Activated naive CD4-positive, alpha-beta T cell treated with Interleukin-2 at 50 U/mL for 16 hours (primary cell): ENCODE data around the gene ADGRF3.
"Not testable (repeated sequence)": the region's sequence is repeated elsewhere in the genome, so short reads cannot be mapped to it uniquely, and the experiment has no call there.

ENCODE experiments used
- DNase-seq: peaks from one replicate; pipeline ENCODE4 v3.0.0-alpha.2; 2020

Gene ADGRF3, protein sequence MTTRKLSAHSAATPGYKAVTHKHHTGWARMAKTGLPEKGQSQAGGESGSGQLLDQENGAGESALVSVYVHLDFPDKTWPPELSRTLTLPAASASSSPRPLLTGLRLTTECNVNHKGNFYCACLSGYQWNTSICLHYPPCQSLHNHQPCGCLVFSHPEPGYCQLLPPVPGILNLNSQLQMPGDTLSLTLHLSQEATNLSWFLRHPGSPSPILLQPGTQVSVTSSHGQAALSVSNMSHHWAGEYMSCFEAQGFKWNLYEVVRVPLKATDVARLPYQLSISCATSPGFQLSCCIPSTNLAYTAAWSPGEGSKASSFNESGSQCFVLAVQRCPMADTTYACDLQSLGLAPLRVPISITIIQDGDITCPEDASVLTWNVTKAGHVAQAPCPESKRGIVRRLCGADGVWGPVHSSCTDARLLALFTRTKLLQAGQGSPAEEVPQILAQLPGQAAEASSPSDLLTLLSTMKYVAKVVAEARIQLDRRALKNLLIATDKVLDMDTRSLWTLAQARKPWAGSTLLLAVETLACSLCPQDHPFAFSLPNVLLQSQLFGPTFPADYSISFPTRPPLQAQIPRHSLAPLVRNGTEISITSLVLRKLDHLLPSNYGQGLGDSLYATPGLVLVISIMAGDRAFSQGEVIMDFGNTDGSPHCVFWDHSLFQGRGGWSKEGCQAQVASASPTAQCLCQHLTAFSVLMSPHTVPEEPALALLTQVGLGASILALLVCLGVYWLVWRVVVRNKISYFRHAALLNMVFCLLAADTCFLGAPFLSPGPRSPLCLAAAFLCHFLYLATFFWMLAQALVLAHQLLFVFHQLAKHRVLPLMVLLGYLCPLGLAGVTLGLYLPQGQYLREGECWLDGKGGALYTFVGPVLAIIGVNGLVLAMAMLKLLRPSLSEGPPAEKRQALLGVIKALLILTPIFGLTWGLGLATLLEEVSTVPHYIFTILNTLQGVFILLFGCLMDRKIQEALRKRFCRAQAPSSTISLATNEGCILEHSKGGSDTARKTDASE

DNA sequence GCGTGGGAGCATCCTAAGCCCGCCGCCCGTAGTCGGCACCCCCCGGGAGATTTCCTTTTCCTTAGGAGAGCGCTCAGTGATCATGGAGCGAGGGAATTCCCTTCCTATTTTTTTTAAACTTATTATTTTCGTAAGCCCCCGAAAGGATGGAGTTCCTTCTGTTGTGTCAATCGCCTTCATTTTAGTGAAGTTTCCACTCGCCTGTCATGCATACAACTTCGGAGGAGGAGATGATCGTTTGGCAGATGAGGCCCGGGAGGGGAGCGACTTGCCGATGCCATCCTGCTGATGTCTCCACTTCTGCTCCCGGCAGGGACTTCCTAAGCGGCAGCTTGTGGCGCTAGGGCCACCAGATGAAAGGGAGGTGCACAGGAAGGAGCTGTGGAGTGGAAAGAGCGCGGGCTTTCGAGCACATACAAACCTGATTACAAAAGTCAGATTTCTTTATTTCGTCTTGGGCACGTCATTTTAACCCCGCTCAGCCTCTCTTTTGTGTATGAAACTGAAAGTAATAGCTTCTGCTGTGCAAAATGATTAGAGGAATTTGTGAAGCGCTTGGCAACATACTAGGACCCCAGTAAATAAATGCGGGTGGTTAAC lies at the start of gene ADGRF3:
Gene ADGRF3 (minus strand): TSS at position 336 of the 600 bp plus-strand sequence. CDS start 555 bp downstream, outside the sequence.
- DNase-seq: peak; percentile 62

DNA sequence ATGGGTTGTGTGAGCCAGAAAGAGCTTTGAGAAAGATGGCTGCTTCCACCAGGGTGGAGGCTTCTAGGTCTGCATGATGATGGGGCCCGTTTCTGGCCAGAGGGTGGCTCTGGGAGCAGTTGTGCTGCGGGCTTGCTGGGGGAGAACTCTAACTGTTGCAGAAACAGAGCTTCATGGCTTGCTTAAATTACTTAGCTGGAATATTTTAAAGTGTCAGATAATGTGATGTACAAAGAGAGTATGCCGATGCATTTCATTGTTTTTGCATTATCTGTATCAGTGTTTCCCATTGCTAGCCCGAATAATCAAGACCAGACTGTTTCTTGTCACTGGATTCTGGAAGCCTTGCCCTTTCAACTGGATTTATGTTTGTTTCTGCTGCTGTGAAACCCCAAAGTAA lies 48.8 kb upstream of the ADGRF3 start:
- DNase-seq: no peak

DNA sequence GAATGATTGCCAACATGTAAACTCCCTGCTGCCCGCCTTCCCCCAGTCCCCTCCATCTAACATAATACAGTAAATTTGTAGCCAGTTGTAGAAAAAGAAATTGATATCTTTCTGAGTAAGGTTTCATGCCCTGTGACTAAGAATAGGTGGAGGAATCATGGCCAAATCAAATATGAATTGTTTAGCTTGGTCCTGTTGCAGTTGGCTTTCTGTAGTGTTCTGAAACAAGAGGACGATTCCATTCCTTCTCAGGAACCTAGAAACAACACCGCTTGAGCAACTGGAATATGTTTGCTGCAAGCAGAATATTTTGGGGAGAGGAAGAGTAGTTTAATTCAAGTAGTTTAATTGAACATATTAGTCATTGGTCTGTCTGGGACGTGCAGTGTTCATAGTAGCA lies 48.1 kb upstream of the ADGRF3 start:
- no peak for DNase-seq

DNA sequence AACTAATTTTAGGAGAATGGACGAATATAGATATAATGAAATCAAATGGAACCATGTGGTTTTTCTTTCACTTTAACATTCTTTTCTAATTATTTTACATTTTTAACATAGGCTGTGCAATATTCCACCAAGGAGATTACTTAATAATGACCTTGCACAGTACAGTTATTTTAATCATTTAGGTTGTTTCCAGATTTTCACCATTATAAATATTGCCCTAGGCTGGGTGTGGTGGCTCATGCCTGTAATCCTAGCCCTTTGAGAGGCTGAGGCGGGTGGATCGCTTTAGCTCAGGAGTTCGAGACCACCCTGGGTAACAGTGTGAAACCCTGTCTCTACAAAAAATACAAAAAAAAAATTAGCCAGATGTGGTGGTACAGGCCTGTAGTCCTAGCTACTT lies 40.6 kb upstream of the ADGRF3 start:
- DNase-seq: no peak

DNA sequence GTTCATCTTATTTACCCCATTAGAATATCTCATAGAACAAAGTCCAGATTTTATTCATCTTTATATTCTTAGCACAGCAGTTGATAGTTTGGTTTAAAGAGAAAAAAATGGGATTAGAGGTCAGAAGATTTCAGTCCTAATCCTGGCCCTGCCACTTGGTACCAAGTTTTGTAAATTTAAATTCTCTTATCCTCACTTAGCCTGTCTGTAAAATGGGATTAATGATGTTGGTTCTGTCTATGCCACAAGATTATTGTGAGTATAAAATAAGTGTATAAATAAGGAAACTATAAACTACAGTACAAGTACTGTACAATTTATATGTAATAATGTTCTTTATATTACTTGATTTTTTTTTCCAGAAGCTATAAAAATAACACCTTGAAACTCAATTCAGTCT lies 38.0 kb upstream of the ADGRF3 start:
- DNase-seq: no peak

DNA sequence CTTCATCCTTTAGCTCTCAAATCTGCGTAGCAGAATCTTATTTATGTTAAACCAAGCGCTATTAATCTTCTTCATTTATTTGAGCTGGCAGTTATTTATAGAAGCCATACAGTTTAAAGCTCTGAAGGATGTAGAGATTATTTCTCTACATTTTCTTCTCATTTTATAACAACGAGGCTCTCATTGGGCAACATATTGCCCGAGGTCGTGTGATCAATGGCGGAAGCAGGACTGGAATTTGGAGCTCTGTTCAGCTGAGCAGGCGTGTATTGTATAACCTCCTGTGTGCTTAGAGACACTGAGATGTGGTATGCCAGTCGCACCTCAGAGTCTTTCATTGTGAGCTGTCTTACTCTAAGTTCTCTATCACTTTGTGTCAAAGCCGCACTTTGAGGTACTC lies 37.6 kb upstream of the ADGRF3 start:
- no peak for DNase-seq

DNA sequence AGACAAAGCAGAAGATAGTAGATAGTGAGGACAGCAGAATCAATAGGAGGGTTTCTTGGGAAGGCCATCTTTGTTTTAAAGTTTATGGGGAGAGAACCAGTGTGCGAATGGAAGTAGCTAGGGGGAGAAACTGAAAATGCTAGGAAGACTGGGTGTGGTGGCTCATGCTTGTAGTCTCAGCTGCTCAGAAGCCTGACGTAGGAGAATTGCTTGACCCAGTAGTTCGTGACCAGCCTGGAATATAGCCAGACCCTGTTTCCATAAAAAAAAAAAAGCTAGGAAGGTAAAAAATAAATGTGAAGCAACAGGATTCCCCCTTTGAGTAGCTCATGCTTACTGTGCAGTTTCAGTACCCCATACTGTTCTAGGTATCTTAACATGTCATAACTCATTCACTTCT lies 36.0 kb upstream of the ADGRF3 start:
- DNase-seq: no peak

DNA sequence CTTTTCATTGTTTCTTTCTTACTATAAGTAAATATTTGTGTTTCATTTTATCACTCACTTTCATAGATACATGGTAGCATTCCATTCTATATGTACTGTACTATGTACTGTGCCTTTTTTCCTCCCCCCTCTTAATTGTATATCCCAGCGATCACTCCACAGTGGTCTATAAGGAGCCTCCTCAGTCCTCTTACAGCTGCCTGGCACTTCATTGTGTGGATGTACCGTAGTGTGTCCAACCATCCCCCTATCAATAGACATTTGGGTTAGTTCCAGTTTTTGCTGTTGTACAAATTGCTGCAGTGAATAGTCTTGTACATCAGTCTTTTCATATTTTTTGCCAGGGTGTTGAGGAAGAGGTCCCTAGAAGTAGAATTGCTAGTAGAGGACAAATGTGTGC lies 33.7 kb upstream of the ADGRF3 start:
- no peak for DNase-seq

DNA sequence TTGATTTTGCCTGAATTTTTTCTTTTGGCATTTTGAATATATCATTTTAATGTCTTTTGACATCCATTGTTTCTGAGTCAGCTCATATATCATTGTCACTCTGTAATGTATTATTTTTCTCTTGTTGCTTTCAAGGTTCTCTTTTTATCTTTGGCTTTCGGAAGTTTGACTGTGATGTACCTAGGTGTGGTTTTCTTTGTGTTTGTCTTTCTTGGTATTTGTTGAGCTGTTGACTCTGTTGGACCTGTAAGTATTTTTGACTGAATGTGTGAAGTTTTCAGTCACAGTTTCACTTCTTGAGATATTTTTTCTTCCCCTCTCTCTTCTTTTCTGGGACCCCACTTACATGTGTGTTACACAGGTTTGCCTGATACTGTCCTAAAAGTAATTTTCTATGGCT lies 30.2 kb upstream of the ADGRF3 start:
- no peak for DNase-seq

DNA sequence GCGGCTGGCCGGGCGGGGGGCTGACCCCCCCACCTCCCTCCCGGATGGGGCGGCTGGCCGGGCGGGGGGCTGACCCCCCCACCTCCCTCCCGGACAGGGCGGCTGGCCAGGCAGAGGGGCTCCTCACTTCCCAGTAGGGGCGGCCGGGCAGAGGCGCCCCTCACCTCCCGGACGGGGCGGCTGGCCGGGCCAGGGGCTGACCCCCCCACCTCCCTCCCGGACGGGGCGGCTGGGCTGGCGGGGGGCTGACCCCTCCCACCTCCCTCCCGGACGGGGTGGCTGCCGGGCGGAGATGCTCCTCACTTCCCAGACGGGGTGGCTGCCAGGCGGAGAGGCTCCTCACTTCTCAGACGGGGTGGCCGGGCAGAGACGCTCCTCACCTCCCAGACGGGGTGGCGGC lies 24.3 kb upstream of the ADGRF3 start:
- not testable (repeated sequence) for DNase-seq

DNA sequence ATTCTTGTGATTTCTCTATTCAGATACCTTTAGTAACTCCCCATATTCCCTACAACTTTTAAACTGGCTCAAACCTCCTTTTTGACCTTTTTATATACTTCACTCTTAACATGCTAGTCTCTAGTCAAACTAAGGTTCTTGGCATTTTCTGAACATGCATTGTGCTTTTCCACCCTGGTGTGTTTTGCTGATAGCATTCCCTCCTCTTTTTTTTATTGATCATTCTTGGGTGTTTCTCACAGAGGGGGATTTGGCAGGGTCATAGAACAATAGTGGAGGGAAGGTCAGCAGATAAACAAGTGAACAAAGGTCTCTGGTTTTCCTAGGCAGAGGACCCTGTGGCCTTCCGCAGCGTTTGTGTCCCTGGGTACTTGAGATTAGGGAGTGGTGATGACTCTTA lies 23.1 kb upstream of the ADGRF3 start:
- not testable (repeated sequence) for DNase-seq

DNA sequence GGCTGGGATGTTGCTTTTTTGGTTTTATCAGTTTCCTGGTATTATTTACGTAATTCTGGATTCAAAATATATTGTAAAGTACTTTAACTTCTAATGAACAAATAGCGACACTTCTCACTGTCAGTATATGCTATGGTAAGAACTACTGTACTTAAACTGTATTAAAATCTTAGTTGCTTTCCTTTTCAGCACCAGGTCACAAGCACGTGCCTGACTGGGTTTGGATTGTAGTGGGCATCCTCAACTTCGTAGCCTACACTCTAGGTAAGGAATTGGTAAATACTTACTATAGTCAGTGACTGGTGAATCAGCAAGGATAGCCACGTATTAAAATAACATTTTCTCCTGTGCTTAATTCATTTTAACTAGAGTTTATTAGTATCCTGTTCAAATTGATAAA lies 20.4 kb upstream of the ADGRF3 start:
- DNase-seq: no peak

DNA sequence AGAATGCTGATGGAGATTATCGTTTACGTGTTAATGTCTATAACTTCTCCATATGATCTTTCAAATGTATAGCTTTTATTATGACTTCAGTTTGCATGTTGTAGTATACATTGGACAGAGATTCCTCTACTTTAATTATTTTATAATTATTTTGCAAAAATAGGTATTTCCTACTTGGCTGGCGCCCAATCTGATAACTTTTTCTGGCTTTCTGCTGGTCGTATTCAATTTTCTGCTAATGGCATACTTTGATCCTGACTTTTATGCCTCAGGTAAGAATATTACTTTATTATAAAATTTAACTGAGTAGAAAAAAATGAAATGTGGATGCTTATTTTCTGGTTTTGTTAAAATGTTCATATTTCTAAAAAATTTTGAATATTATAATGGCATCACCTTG lies 18.1 kb upstream of the ADGRF3 start:
- no peak for DNase-seq

DNA sequence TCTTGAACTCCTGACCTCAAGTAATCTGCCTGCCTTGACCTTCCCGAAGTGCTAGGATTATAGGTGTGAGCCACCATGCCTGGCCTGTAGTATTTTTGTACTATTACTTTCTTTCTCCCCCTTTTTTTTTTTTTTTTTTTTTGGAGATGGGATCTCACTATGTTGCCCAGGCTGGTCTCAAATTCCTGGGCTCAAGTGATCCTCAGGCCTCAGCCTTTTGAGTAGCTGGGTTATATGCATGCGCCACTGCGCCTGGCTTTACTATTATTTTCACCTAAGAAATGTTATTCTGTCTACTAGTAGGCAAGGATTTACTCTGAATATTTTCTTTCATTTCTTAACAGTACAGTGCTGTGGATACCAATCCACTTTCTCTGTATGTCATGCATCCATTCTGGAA lies 17.4 kb upstream of the ADGRF3 start:
- DNase-seq: no peak

DNA sequence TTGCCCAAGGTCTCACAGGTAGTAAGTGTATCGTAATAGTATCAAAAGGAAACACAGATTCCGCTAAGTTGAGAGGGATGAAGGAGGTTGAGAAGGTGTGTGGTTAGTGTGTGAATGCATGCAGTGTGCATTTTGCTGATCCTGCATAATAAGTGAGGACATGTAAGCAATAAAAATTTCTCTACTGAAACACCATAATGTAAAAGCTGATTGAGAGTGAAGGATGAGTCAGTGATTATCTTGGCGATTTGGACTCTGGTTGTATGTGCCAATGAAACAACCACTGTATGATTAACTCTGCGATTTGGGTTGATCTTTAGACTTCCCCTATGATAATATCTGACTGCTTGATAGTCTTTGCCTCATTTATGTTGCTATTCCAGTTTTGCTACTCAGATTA lies 16.7 kb upstream of the ADGRF3 start:
- DNase-seq: no peak

DNA sequence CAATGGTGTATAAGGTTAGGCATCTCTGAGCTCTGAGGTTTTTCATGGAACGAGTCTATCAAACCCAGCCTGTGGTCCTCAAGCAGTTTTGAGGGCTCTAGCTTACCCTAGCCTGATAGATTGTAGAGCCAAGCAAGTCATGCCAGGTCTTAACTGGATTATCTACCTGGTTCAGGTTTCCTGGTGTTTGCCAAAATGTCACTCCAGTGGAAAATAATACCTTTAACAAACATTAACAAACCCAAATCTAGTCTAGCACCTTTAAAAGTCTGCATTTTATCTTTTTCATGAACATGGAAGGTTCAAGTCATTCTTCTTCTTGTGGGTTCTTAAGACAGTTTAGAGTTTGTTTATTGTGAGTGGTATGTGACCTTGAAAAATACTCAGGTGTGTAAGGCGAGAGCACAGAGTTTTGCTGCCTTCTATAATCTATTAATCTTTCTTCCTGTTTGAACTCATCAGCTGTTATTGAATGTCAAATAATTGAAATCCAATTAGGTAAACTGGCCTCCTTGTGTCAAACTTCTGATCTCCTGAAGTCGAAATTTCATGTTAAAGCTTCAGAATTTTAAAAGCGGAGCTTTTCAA lies 13.4 kb upstream of the ADGRF3 start:
- no peak for DNase-seq

DNA sequence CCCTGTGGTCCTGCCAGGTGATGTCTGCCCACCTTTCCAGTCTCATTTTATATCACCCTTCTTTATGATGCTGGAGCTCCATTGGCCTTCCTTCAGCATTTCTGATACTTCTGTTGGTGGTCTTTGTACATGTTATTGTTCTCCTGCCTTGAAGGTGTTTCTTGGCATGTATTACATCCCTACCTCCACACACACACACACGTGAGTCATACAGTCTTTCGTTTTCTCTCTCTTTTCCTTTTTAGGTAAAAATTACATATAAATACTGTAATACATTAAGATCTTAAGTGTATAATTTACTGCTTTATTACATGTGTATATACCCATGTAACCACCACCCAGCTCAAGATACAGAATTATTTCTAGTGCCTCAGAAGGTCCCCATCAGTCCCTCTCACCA lies 10.2 kb upstream of the ADGRF3 start:
- no peak for DNase-seq

DNA sequence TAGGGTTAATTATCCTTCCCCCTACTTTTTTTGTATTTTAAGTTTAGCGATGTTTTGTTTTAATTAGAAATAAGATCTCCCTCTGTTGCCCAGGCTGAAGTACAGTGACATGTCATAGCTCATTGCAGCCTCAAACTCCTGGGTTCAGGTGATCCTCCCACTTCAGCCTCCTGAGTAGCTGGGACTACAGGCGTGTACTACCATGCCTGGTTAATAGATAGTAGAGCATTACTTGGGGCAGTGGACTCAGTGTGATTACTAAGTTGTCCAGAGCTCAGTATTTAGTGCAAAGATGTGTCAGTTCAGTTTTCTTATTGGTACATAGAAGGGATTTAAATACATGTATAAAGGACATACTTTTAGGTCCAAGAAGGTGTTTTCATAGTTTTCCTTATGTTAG lies 9.5 kb upstream of the ADGRF3 start:
- DNase-seq: no peak

DNA sequence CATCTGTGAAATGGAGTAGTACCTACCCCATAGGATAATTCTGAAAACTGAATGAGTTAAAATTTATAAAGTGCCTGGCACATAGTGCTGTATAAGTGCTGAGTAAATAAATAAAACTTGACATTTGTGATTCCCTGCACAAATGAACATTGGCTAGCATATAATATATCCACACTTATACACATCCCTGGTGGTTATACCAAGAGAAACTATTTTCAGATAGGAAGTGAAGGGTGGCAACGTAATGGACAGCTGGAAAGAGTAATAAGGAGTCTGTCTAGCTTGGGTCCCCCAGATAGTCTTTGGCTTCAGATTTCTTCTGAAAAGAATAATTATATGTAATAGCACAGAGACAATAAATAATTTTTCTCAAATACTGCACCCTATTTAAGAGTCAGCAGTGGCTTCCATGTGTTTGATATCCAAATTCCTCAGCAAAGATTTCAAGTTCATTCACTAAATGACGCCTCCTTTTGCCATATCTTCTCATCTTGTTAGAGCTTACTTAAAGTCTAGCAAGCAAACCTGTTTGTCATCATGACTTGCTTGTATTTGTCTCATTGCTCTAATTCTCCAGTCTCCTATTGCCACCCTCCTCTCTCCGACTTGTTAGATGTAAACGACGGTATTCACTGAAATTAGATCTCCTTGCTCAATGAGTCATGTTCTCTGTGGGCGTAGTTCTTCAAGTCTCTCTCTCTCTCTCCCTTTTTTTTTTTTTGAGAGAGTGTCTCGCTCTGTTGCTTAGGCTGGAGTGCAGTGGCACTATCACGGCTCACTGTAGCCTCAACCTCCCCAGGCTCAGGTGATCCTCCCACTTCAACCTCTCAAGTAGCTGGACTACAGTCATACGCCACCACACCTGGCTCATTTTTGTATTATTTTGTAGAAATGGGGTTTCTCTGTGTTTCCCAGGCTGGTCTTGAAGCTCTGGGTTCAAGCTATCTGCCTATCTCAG lies 8.7 kb upstream of the ADGRF3 start:
- no peak for DNase-seq

DNA sequence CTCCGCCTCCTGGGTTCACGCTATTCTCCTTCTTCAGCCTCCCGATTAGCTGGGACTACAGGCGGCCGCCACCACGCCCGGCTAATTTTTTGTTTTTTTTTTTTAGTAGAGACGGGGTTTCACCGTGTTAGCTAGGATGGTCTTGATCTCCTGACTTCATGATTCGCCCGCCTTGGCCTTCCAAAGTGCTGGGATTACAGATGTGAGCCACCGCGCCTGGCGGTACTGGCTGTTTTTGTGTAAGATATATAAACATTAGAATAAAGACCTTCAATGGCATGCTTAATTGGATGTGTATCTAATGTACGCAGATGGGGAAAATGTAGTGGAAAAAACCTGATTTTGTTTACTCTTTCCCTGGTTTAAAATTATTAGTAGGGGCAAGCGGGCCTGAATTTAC lies 7.9 kb upstream of the ADGRF3 start:
- DNase-seq: not testable (repeated sequence)

DNA sequence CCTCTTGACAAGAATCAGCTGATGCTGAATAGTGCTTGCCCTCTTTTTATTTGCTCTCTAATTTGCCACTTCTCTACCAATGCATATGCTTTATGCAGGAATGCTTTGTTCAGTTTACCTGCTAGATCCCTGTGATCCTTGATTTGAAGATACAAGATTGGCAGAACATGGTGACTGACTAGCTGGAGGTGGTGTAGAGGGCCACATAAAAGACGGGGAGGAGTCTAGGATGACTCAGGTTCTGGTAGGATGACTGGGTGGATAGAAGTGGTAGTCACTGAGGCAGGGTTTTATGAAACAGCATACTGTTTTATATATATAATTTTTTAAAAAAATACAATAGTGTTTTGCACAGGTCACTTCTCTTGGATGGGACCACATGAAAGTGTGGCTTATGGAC lies 6.3 kb upstream of the ADGRF3 start:
- DNase-seq: peak; percentile 40
